Lung (tissue), 12 donors: Measurements from ENCODE around the gene HPS4. TPM values are rescaled to one million over a fixed set of nuclear protein-coding genes. Genes with fewer than 3 reads are reported as not detected.
"Not testable (repeated sequence)": the region's sequence is repeated elsewhere in the genome, so short reads cannot be mapped to it uniquely, and the experiment has no call there.

Experiments
- ATAC-seq: fragments of 200-7000 bp; cut with Tn5 transposase; one replicate; pipeline ENCODE4 v1.9.1; 2020; ENCODE audit warnings: moderate number of reproducible peaks; ENCODE audit not compliant: insufficient read depth, low FRiP score
- DNase-seq, 3 donors: peaks; one replicate each; pipeline ENCODE4 v3.0.0-alpha.2; 2013 to 2017
- H3K27ac ChIP-seq, 2 donors: one replicate each; pipeline ENCODE4 v1.5.1; 2013; ENCODE audit warnings: mild to moderate bottlenecking in 2 of 2, moderate library complexity in 2 of 2, control low read depth in 1 of 2, inconsistent platforms in 1 of 2, low read depth in 1 of 2, low read length in 1 of 2
- H3K27me3 ChIP-seq, 3 donors: one replicate each; pipeline ENCODE4 v1.5.1; 2013; ENCODE audit warnings: low read length in 2 of 3; ENCODE audit not compliant: control insufficient read depth in 3 of 3, insufficient read depth in 3 of 3
- H3K36me3 ChIP-seq, 4 donors: one replicate each; pipeline ENCODE4 v1.5.1; 2013; ENCODE audit warnings: low read length in 4 of 4, mild to moderate bottlenecking in 1 of 4, moderate library complexity in 1 of 4; ENCODE audit not compliant: control insufficient read depth in 4 of 4, insufficient read depth in 4 of 4
- H3K4me1 ChIP-seq, 5 donors: one replicate each; pipeline ENCODE4 v1.5.1; 2013; ENCODE audit warnings: low read length in 5 of 5, mild to moderate bottlenecking in 2 of 5, moderate library complexity in 1 of 5; ENCODE audit not compliant: control insufficient read depth in 5 of 5, insufficient read depth in 5 of 5
- H3K4me3 ChIP-seq: one replicate; pipeline ENCODE4 v1.5.1; 2013; ENCODE audit warnings: mild to moderate bottlenecking, control low read depth, moderate library complexity
- H3K9ac ChIP-seq, 2 donors: one replicate each; pipeline ENCODE4 v1.5.1; 2013; ENCODE audit warnings: low read length in 2 of 2, control low read depth in 1 of 2; ENCODE audit not compliant: insufficient read depth in 1 of 2
- H3K9me3 ChIP-seq, 4 donors: one replicate each; pipeline ENCODE4 v1.5.1; 2013; ENCODE audit warnings: low read length in 3 of 4, mild to moderate bottlenecking in 1 of 4, moderate library complexity in 1 of 4; ENCODE audit not compliant: control insufficient read depth in 4 of 4, insufficient read depth in 3 of 4
- WGBS, 2 donors: extraction: QIAGEN DNeasy Blood & Tissue Kit; methylation state at CpG; one replicate each; pipeline ENCODE4 v1.1.7; 2013; 5-methylcytosine and 5-hydroxymethylcytosine counted together
- polyA plus RNA-seq, 2 donors: library from polyadenylated mRNA; stranded (reverse); fragments of 200-250 nt; gene quantifications; one replicate each; pipeline ENCODE4 v1.2.1, GENCODE V29; 2013
- total RNA-seq, 2 donors: library from RNA; depleted of rRNA in 1 of 2; stranded (reverse); fragments of >200 nt in 1 of 2; gene quantifications; one replicate each; pipeline ENCODE4 v1.2.1, GENCODE V29; 2014 to 2021
- TF ChIP-seq, protein P1 (sequence below): IDR thresholded peaks from 2 replicates; pipeline ENCODE4 v1.5.1; 2012; ENCODE audit warnings: mild to moderate bottlenecking; ENCODE audit errors: control extremely low read depth, extremely low read depth
- donor health status: control.
- donor health status: control.
- donor health status: Bipolar disorder and iron deficiency.
- donor health status: healthy.
- donor health status: DM: yes; HTN: yes; CAD: no.

HPS4 gene
- total and polyA plus RNA-seq, 4 donors: 14.0 to 48.5 (median 23.4) TPM

- ATAC-seq: no peak
- no peak overlapping the region for H3K4me3 ChIP-seq
- H3K36me3 ChIP-seq: peaks cover 0 to 3% (median 0%) of the 10 kb centered on the region in 4 donors
- TF ChIP-seq, protein P1, sequence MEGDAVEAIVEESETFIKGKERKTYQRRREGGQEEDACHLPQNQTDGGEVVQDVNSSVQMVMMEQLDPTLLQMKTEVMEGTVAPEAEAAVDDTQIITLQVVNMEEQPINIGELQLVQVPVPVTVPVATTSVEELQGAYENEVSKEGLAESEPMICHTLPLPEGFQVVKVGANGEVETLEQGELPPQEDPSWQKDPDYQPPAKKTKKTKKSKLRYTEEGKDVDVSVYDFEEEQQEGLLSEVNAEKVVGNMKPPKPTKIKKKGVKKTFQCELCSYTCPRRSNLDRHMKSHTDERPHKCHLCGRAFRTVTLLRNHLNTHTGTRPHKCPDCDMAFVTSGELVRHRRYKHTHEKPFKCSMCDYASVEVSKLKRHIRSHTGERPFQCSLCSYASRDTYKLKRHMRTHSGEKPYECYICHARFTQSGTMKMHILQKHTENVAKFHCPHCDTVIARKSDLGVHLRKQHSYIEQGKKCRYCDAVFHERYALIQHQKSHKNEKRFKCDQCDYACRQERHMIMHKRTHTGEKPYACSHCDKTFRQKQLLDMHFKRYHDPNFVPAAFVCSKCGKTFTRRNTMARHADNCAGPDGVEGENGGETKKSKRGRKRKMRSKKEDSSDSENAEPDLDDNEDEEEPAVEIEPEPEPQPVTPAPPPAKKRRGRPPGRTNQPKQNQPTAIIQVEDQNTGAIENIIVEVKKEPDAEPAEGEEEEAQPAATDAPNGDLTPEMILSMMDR: no peak
- 60 to 76% methylated on average over 4 of the region's 4 CpGs for WGBS, 2 donors
- H3K9me3 ChIP-seq: no peaks in the 10 kb centered on the region
- no peak overlapping the region for H3K9ac ChIP-seq
- DNase-seq: no peak
- H3K27me3 ChIP-seq: no peaks in the 10 kb centered on the region
- no peaks in the 10 kb centered on the region for H3K4me1 ChIP-seq
- no peak overlapping the region for H3K27ac ChIP-seq
These were observed 41.4 kb downstream of the HPS4 start for GRCh38 chr22:26442086-26442756.

DNA sequence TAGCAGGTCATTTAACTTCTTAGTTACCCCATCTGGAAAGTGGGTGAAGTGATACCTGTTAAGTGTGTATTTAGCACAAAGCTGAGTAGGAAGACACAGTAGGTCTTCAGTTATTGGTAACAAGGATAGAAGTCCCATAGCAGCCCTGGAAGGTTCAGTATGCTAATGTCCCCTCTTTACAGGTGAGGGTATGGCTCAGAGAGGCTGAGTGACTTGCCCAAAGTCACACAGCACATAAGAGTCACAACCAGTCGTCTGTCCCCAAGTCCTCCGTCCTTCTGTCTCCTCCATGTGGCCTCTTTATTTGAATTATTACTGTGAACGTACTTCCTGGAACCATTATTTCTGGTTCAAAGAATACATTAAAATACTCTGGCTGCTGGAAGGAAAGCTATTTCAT, 44.0 kb downstream of the HPS4 start:
- H3K9me3 ChIP-seq: no peaks in the 10 kb centered on the region
- no peak overlapping the region for H3K9ac ChIP-seq
- TF ChIP-seq, protein P1: no peak
- DNase-seq (no peak), ATAC-seq (no peak)
- no peak overlapping the region for H3K4me3 ChIP-seq
- WGBS, 2 donors: 86 to 93% methylated on average over 3 of the region's 3 CpGs
- no peaks in the 10 kb centered on the region for H3K4me1 ChIP-seq
- peaks cover 0 to 3% (median 0%) of the 10 kb centered on the region in 4 donors for H3K36me3 ChIP-seq
- H3K27me3 ChIP-seq: no peaks in the 10 kb centered on the region
- no peak overlapping the region for H3K27ac ChIP-seq

GRCh38 chr22:26438776-26439175, 44.8 kb downstream of the HPS4 start:
- not testable (repeated sequence) for H3K9me3 ChIP-seq, H3K27me3 ChIP-seq, H3K9ac ChIP-seq, ATAC-seq, DNase-seq, H3K4me3 ChIP-seq, H3K4me1 ChIP-seq, H3K36me3 ChIP-seq, H3K27ac ChIP-seq
- WGBS, 2 donors: 92 to 95% methylated on average over 3 of the region's 3 CpGs

DNA sequence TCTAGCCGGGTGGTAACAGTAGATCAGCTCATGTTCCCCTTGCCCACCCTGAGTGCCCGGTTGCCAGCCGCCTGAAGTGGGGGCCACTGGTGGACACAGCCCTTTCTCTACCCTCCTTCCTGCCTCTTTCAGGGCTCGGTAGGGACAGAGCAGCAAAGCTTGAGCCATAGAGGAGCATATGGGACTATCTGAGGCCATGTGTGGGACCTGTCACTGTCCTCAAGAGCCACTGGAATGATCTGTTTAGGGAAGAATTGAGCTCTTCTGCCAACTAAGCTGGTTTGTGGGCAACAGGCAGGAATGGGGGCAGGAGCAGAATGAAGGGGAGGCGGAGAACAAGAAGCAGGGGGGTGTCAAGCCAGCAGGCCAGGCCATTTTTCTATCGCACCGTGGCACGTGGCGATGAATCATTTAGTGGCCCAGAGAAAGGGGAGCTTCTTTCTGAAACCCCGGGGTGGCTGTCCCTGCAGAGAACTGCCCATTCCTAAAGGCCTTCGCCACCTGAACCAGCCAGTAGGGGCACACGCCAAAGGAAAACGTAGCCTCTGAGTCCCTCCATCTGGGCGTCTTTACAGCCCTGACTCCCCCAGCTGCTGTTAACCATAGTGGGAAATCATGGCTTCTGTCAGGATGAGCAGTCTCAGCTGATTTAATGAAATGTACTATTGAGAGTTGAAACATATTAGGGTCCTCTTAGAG, 45.7 kb downstream of the HPS4 start:
- TF ChIP-seq, protein P1: no peak
- no peak overlapping the region for H3K27ac ChIP-seq
- peaks cover 0 to 2% (median 0%) of the 10 kb centered on the region in 4 donors for H3K9me3 ChIP-seq
- H3K4me1 ChIP-seq: peaks cover 0 to 3% (median 0%) of the 10 kb centered on the region in 5 donors
- DNase-seq (no peak), ATAC-seq (no peak)
- H3K9ac ChIP-seq: no peak overlapping the region
- H3K27me3 ChIP-seq: no peaks in the 10 kb centered on the region
- H3K4me3 ChIP-seq: no peak overlapping the region
- WGBS, 2 donors: 93 to 94% methylated on average over 14 of the region's 14 CpGs
- H3K36me3 ChIP-seq: peaks cover 0 to under 1% (median 0%) of the 10 kb centered on the region in 4 donors
